Brain microvascular endothelial cell (primary cell): ENCODE measurements around the gene ARHGEF4.

ENCODE experiments used
- DNase-seq: peaks from one replicate; pipeline ENCODE4 v3.0.0-alpha.2; 2020
- H3K27ac ChIP-seq: fragments of 250-450 bp; sonication (Bioruptor Pico); 2 replicates; pipeline ENCODE4 v1.5.1; 2020; ENCODE audit warnings: mild to moderate bottlenecking, moderate library complexity
- H3K27me3 ChIP-seq: fragments of 250-450 bp; sonication (Bioruptor Pico); replicated peaks from 2 replicates; pipeline ENCODE4 v1.5.1; 2020; ENCODE audit warnings: mild to moderate bottlenecking
- H3K36me3 ChIP-seq: fragments of 250-450 bp; sonication (Bioruptor Pico); replicated peaks from 2 replicates; pipeline ENCODE4 v1.5.1; 2020; ENCODE audit warnings: mild to moderate bottlenecking
- H3K4me3 ChIP-seq: 2 replicates; pipeline ENCODE4 v1.5.1; 2011; ENCODE audit warnings: low read depth, mild to moderate bottlenecking, control low read depth, low read length, moderate library complexity
- CTCF ChIP-seq: IDR thresholded peaks from 2 replicates; pipeline ENCODE4 v1.5.1; 2011; ENCODE audit warnings: low read depth, mild to moderate bottlenecking, moderate library complexity, low read length, control low read depth, inconsistent platforms; ENCODE audit errors: missing control alignments
- in situ Hi-C: cut with HindIII; loops from 2 replicates; pipeline ENCODE4 v1.10.0; 2017; ENCODE audit warnings: low sequenced_read_pairs, low pct_ligation_motif_present

The ARHGEF4 gene

GRCh38 chr2:130837811-130838565 is 1.3 kb downstream of the ARHGEF4 start:
- no peak for TF ChIP-seq CTCF
- no peak overlapping the region for H3K4me3 ChIP-seq
- H3K36me3 ChIP-seq: no peaks in the 10 kb centered on the region
- DNase-seq: no peak
- H3K27ac ChIP-seq: no peak overlapping the region
- in situ Hi-C loops: no loop called here
- peaks cover 28% of the 10 kb centered on the region for H3K27me3 ChIP-seq

- Histone ChIP-seq H3K4me3 (no peak overlapping the region), H3K36me3 (no peaks in the 10 kb centered on the region), H3K27ac (no peak overlapping the region), H3K27me3 (peaks cover 28% of the 10 kb centered on the region)
- in situ Hi-C loops: no loop called here
- TF ChIP-seq CTCF: no peak
- no peak for DNase-seq
Measured at GRCh38 chr2:130839011-130839780, 2.5 kb downstream of the ARHGEF4 start.

- TF ChIP-seq CTCF: no peak
- in situ Hi-C loops: no loop called here
- no peak overlapping the region for H3K27ac ChIP-seq
- no peak overlapping the region for H3K4me3 ChIP-seq
- no peak for DNase-seq
- peaks cover 28% of the 10 kb centered on the region for H3K27me3 ChIP-seq
- no peaks in the 10 kb centered on the region for H3K36me3 ChIP-seq
Measured at GRCh38 chr2:130840506-130840905, 3.8 kb downstream of the ARHGEF4 start.

GRCh38 chr2:130841741-130842365 is 5.1 kb downstream of the ARHGEF4 start:
- Histone ChIP-seq H3K36me3 (no peaks in the 10 kb centered on the region), H3K27ac (no peak overlapping the region), H3K4me3 (no peak overlapping the region), H3K27me3 (peaks cover 24% of the 10 kb centered on the region)
- in situ Hi-C loops: no loop called here
- TF ChIP-seq CTCF: no peak
- no peak for DNase-seq

GRCh38 chr2:130842770-130843169 is 6.1 kb downstream of the ARHGEF4 start:
- no peak for DNase-seq
- no peak for TF ChIP-seq CTCF
- Histone ChIP-seq H3K27ac (no peak overlapping the region), H3K36me3 (no peaks in the 10 kb centered on the region), H3K4me3 (no peak overlapping the region), H3K27me3 (peaks cover 16% of the 10 kb centered on the region)
- in situ Hi-C loops: no loop called here
